H9 (cell line): Measurements from ENCODE around the gene ZNF280C. TPM values are rescaled to one million over a fixed set of nuclear protein-coding genes. Genes with fewer than 3 reads are reported as not detected.

Experiments used
- DNase-seq: peaks from one replicate; pipeline ENCODE4 v3.0.0-alpha.2; 2017
- H2AFZ ChIP-seq: one replicate; pipeline ENCODE4 v1.6.1; 2013; ENCODE audit warnings: mild to moderate bottlenecking, low read length, control low read depth, moderate library complexity
- H2AK5ac ChIP-seq: 2 replicates; pipeline ENCODE4 v1.6.1; 2013; ENCODE audit warnings: low read length, control low read depth, mixed read lengths; ENCODE audit not compliant: insufficient read length
- H2BK120ac ChIP-seq: one replicate; pipeline ENCODE4 v1.6.1; 2013; ENCODE audit warnings: low read depth, mild to moderate bottlenecking, low read length, control low read depth, inconsistent platforms; ENCODE audit not compliant: poor library complexity, severe bottlenecking
- H2BK12ac ChIP-seq: 2 replicates; pipeline ENCODE4 v1.6.1; 2013; ENCODE audit warnings: low read length, control low read depth, mixed read lengths, low read depth; ENCODE audit not compliant: insufficient read length
- H2BK15ac ChIP-seq: 2 replicates; pipeline ENCODE4 v1.6.1; 2013; ENCODE audit warnings: low read depth, low read length, control low read depth
- H2BK20ac ChIP-seq: one replicate; pipeline ENCODE4 v1.6.1; 2013; ENCODE audit warnings: low read depth, mild to moderate bottlenecking, low read length, control low read depth, inconsistent platforms; ENCODE audit not compliant: poor library complexity, severe bottlenecking
- H2BK5ac ChIP-seq: 2 replicates; pipeline ENCODE4 v1.6.1; 2013; ENCODE audit warnings: low read length, control low read depth, mixed read lengths; ENCODE audit not compliant: insufficient read length
- H3K14ac ChIP-seq: 2 replicates; pipeline ENCODE4 v1.6.1; 2013; ENCODE audit warnings: low read length, control low read depth; ENCODE audit not compliant: insufficient read depth
- H3K18ac ChIP-seq: 2 replicates; pipeline ENCODE4 v1.6.1; 2013; ENCODE audit warnings: low read depth, mild to moderate bottlenecking, mixed read lengths, low read length, control low read depth; ENCODE audit not compliant: insufficient read length
- H3K23ac ChIP-seq: 2 replicates; pipeline ENCODE4 v1.6.1; 2013; ENCODE audit warnings: low read length, control low read depth, mixed read lengths, low read depth; ENCODE audit not compliant: insufficient read length
- H3K23me2 ChIP-seq: 2 replicates; pipeline ENCODE4 v1.6.1; 2013; ENCODE audit warnings: low read depth, mild to moderate bottlenecking, mixed read lengths, low read length, control low read depth; ENCODE audit not compliant: insufficient read length, poor library complexity, severe bottlenecking
- H3K27ac ChIP-seq: 2 replicates; pipeline ENCODE4 v1.5.1; 2013; ENCODE audit warnings: low read length, control low read depth, mixed read lengths, low read depth; ENCODE audit not compliant: insufficient read length
- H3K27me3 ChIP-seq: 2 replicates; pipeline ENCODE4 v1.6.1; 2013; ENCODE audit warnings: low read length, control low read depth, inconsistent platforms; ENCODE audit not compliant: insufficient read depth
- H3K4ac ChIP-seq: 2 replicates; pipeline ENCODE4 v1.6.1; 2013; ENCODE audit warnings: low read depth, mild to moderate bottlenecking, control low read depth, inconsistent platforms, low read length, moderate library complexity
- H3K4me1 ChIP-seq: 2 replicates; pipeline ENCODE4 v1.6.1; 2013; ENCODE audit warnings: low read length, control low read depth, inconsistent platforms; ENCODE audit not compliant: insufficient read depth
- H3K4me2 ChIP-seq: 2 replicates; pipeline ENCODE4 v1.6.1; 2013; ENCODE audit warnings: low read length, control low read depth, mixed read lengths; ENCODE audit not compliant: insufficient read length, insufficient read depth
- H3K56ac ChIP-seq: 2 replicates; pipeline ENCODE4 v1.6.1; 2013; ENCODE audit warnings: low read depth, mild to moderate bottlenecking, mixed read lengths, low read length, control low read depth; ENCODE audit not compliant: insufficient read length
- H3K79me1 ChIP-seq: 2 replicates; pipeline ENCODE4 v1.6.1; 2013; ENCODE audit warnings: low read depth, mild to moderate bottlenecking, moderate library complexity, low read length, control low read depth, inconsistent platforms; ENCODE audit not compliant: insufficient read depth, poor library complexity, severe bottlenecking
- H3K79me2 ChIP-seq: 2 replicates; pipeline ENCODE4 v1.6.1; 2013; ENCODE audit warnings: low read length, control low read depth, inconsistent platforms; ENCODE audit not compliant: insufficient read depth
- H3K9ac ChIP-seq: 2 replicates; pipeline ENCODE4 v1.6.1; 2013; ENCODE audit warnings: low read length, control low read depth, mixed read lengths; ENCODE audit not compliant: insufficient read length; ENCODE audit errors: extremely low read depth
- H3K9me3 ChIP-seq: one replicate; pipeline ENCODE4 v1.6.1; 2013; ENCODE audit warnings: low read depth, low read length, inconsistent platforms; ENCODE audit not compliant: control insufficient read depth
- H3T11ph ChIP-seq: one replicate; pipeline ENCODE4 v1.6.1; 2013; ENCODE audit warnings: mild to moderate bottlenecking, low read length, control low read depth, inconsistent platforms
- H4K20me1 ChIP-seq: one replicate; pipeline ENCODE4 v1.6.1; 2013; ENCODE audit not compliant: control insufficient read depth, insufficient read length, insufficient read depth
- H4K5ac ChIP-seq: 2 replicates; pipeline ENCODE4 v1.6.1; 2013; ENCODE audit warnings: low read depth, mild to moderate bottlenecking, mixed read lengths, low read length, control low read depth; ENCODE audit not compliant: insufficient read length
- H4K8ac ChIP-seq: replicated peaks from 2 replicates; pipeline ENCODE4 v1.6.1; 2013; ENCODE audit warnings: low read length, control low read depth, mixed read lengths, low read depth; ENCODE audit not compliant: insufficient read length
- H4K91ac ChIP-seq: 2 replicates; pipeline ENCODE4 v1.6.1; 2013; ENCODE audit warnings: low read depth, mild to moderate bottlenecking, moderate library complexity, mixed read lengths, low read length, control low read depth; ENCODE audit not compliant: insufficient read length
- H3K27ac Mint-ChIP-seq, 3 experiments: 2 replicates in 2 of 3; 3 replicates in 1 of 3; pipeline ENCODE4 v1.8.0; 2020 to 2021; ENCODE audit warnings: mixed read lengths in 3 of 3, mild to moderate bottlenecking in 1 of 3, moderate library complexity in 1 of 3
- H3K27me3 Mint-ChIP-seq: 2 replicates; pipeline ENCODE4 v1.8.0; 2021; ENCODE audit warnings: low read depth, mild to moderate bottlenecking, moderate library complexity, mixed read lengths
- H3K36me3 Mint-ChIP-seq, 3 experiments: 2 replicates in 2 of 3; 3 replicates in 1 of 3; pipeline ENCODE4 v1.8.0; 2020 to 2021; ENCODE audit warnings: low read depth in 3 of 3, mixed read lengths in 3 of 3; ENCODE audit not compliant: insufficient read depth in 1 of 3
- H3K4me1 Mint-ChIP-seq, 2 experiments: 2 replicates each; pipeline ENCODE4 v1.8.0; 2020; ENCODE audit warnings: mixed read lengths in 2 of 2
- H3K4me3 Mint-ChIP-seq, 2 experiments: 2 replicates in 1 of 2; 3 replicates in 1 of 2; pipeline ENCODE4 v1.8.0; 2020 to 2021; ENCODE audit warnings: mild to moderate bottlenecking in 2 of 2, mixed read lengths in 2 of 2, moderate library complexity in 1 of 2
- H3K9me3 Mint-ChIP-seq, 2 experiments: 2 replicates in 1 of 2; 3 replicates in 1 of 2; pipeline ENCODE4 v1.8.0; 2020; ENCODE audit warnings: mild to moderate bottlenecking in 2 of 2, mixed read lengths in 2 of 2, moderate library complexity in 1 of 2
- CTCF ChIP-seq: fragments of 200-600 bp; sonication (generic); conservative IDR thresholded peaks from 3 replicates; pipeline ENCODE4 v1.8.0; 2021; ENCODE audit warnings: antibody characterized with exemption, mild to moderate bottlenecking
- WGBS: extraction: QIAGEN DNeasy Blood & Tissue Kit; methylation state at CpG from one replicate; pipeline ENCODE4 v1.1.7; 2013; ENCODE audit warnings: missing lambda C conversion rate, low lambda C conversion rate, mixed read lengths; ENCODE audit not compliant: insufficient read length; ENCODE audit errors: extremely low coverage; 5-methylcytosine and 5-hydroxymethylcytosine counted together
- total RNA-seq: library from RNA; stranded (reverse); gene quantifications from 2 replicates; pipeline ENCODE4 v1.2.1, GENCODE V29; 2021

ZNF280C gene
- total RNA-seq, 1 experiment from 2014 or later, result 6.6 TPM

- Histone ChIP-seq H3T11ph (no peak overlapping the region), H3K4ac (no peak overlapping the region), H2BK120ac (no peak overlapping the region), H2AK5ac (no peak overlapping the region), H2BK12ac (no peak overlapping the region), H3K23ac (no peak overlapping the region), H3K79me1 (no peaks in the 10 kb centered on the region), H3K56ac (no peak overlapping the region), H3K23me2 (peaks cover 3% of the 10 kb centered on the region), H3K27me3 (no peaks in the 10 kb centered on the region), H3K79me2 (peaks cover 4% of the 10 kb centered on the region; the same call in 1 of the 2 replicates), H3K9ac (no peak overlapping the region), H3K4me1 (no peaks in the 10 kb centered on the region), H3K27ac (no peak overlapping the region), H4K91ac (no peak overlapping the region), H2AFZ (no peak overlapping the region), H3K4me2 (no peak overlapping the region), H4K8ac (no peak overlapping the region), H4K20me1 (no peaks in the 10 kb centered on the region), H2BK5ac (no peak overlapping the region), H4K5ac (no peak overlapping the region), H3K18ac (no peak overlapping the region), H2BK20ac (no peak overlapping the region), H2BK15ac (no peak overlapping the region), H3K14ac (no peak overlapping the region), H3K9me3 (peaks cover 10% of the 10 kb centered on the region)
- Mint-ChIP-seq H3K9me3 (peaks cover 0 to 57% of the 10 kb centered on the region in 2 experiments; a peak in 2 of 5 replicates), H3K4me3 (no peak overlapping the region), H3K27me3 (no peaks in the 10 kb centered on the region), H3K36me3 (no peaks in the 10 kb centered on the region; a peak in 2 of 7 replicates), H3K27ac (no peak overlapping the region), H3K4me1 (peaks cover 9% of the 10 kb centered on the region in 2 experiments; a peak in 3 of 4 replicates)
- no peak for TF ChIP-seq CTCF
- WGBS, result no CpG with 5 or more reads among the region's 6 CpGs
- DNase-seq, result no peak
These were observed 106.5 kb downstream of the ZNF280C start for GRCh38 chrX:130162094-130162735.
